RWPE2 (cell line): ENCODE data around the gene STX5.

Source experiments
- ATAC-seq: fragments of 200-7000 bp; cut with Tn5 transposase; 3 replicates; pipeline ENCODE4 v1.9.1; 2021; ENCODE audit warnings: low read depth
- DNase-seq: peaks from one replicate; pipeline ENCODE4 v3.0.0-alpha.2; 2020; ENCODE audit warnings: low spot score
- H3K27ac ChIP-seq: fragments of 450-650 bp; 2 replicates; pipeline ENCODE4 v1.5.1; 2017; ENCODE audit warnings: mild to moderate bottlenecking; ENCODE audit not compliant: poor library complexity, severe bottlenecking
- H3K27me3 ChIP-seq: fragments of 250-450 bp; sonication (Bioruptor Pico); 2 replicates; pipeline ENCODE4 v1.5.1; 2021; ENCODE audit warnings: mild to moderate bottlenecking, moderate library complexity; ENCODE audit not compliant: insufficient read depth, poor library complexity, severe bottlenecking
- H3K36me3 ChIP-seq: fragments of 250-450 bp; sonication (Bioruptor Pico); 2 replicates; pipeline ENCODE4 v1.5.1; 2020; ENCODE audit warnings: low read depth, mild to moderate bottlenecking, moderate library complexity
- H3K4me1 ChIP-seq: fragments of 250-450 bp; sonication (Bioruptor Pico); 2 replicates; pipeline ENCODE4 v1.5.1; 2021; ENCODE audit warnings: mild to moderate bottlenecking, moderate library complexity; ENCODE audit not compliant: insufficient read depth, poor library complexity, severe bottlenecking
- H3K4me3 ChIP-seq: fragments of 250-450 bp; sonication (Bioruptor Pico); 2 replicates; pipeline ENCODE4 v1.5.1; 2021; ENCODE audit warnings: mild to moderate bottlenecking, moderate library complexity; ENCODE audit not compliant: severe bottlenecking
- H3K9me3 ChIP-seq: fragments of 250-450 bp; sonication (Bioruptor Pico); 2 replicates; pipeline ENCODE4 v1.5.1; 2021; ENCODE audit warnings: mild to moderate bottlenecking, moderate library complexity; ENCODE audit not compliant: severe bottlenecking
- CTCF ChIP-seq: fragments of 450-650 bp; IDR thresholded peaks from one replicate; pipeline ENCODE4 v1.5.1; 2017; ENCODE audit warnings: mild to moderate bottlenecking, moderate library complexity; ENCODE audit not compliant: poor library complexity, severe bottlenecking

The STX5 gene

DNA sequence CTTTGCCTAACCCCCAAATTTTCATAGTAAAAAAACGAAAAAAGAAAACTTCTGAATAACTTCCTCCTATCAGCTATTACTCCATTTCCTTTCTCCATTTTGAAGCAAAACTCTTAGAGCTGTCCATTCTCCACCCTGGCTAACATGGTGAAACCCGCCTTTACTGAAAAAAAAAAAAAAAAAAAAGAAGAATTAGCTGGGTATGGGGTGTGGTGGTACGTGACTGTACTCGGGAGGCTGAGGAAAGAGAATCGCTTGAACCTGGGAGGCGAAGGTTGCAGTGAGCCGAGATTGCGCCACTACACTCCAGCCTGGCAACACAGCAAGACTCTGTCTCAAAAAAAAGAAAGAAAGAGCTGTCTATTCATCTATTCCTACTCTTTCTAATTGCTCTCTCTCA is 15.3 kb downstream of the STX5 start:
- H3K36me3 ChIP-seq: peaks cover 40% of the 10 kb centered on the region
- DNase-seq (no peak), ATAC-seq (no peak)

DNA sequence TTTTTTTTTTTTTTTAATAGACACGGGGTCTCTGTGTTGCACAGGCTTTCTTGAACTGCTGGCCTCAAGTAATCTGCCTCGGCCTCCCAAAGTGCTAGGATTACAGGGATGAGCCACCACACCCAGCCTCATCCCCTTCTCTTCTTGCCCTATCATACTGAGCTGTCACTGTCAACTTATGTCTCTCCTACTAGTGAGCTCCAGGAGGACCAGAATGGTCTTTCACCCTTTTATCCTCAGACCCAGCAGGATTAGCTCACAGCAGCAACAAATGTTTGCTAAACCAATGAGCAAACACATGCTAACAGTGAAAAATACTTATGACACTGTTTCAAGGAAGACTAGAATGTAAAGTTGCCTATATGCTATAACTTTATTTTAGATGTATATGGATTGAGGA is 20.2 kb downstream of the STX5 start:
- Histone ChIP-seq H3K36me3 (peaks cover 7% of the 10 kb centered on the region), H3K27ac (no peak overlapping the region), H3K4me3 (no peak overlapping the region), H3K27me3 (no peaks in the 10 kb centered on the region), H3K4me1 (no peaks in the 10 kb centered on the region), H3K9me3 (no peaks in the 10 kb centered on the region)
- ATAC-seq: no peak
- no peak for TF ChIP-seq CTCF
- DNase-seq: no peak

More for the DNA sequence above, 15.3 kb downstream of the STX5 start:
- H3K4me1 ChIP-seq: no peaks in the 10 kb centered on the region
- no peaks in the 10 kb centered on the region for H3K27me3 ChIP-seq
- no peak overlapping the region for H3K4me3 ChIP-seq
- no peak for TF ChIP-seq CTCF
- H3K9me3 ChIP-seq: no peaks in the 10 kb centered on the region
- no peak overlapping the region for H3K27ac ChIP-seq

DNA sequence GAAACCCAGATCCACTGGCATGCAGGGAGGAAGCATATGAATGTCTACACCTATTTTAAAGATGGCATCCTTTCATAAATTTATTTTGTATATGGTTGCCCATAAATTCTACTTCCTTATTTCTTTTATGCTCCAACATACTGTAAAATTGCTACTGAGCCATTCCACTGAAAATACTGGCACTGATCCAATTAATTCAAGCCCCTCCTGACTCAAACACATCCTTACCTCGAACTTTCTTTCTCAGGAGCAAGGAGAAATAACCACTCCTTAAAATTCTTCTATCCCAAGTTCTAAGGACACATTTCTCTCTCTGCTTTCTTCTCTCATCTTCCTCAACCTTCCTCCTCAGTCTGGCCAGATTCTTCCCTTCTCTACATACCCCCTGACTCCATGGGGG is 21.1 kb downstream of the STX5 start:
- H3K9me3 ChIP-seq: no peaks in the 10 kb centered on the region
- ATAC-seq (no peak), DNase-seq (no peak)
- no peak overlapping the region for H3K4me3 ChIP-seq
- H3K36me3 ChIP-seq: peaks cover 1% of the 10 kb centered on the region
- no peaks in the 10 kb centered on the region for H3K27me3 ChIP-seq
- H3K4me1 ChIP-seq: no peaks in the 10 kb centered on the region
- no peak for TF ChIP-seq CTCF
- H3K27ac ChIP-seq: no peak overlapping the region

- Histone ChIP-seq H3K27ac (peak overlapping the region; percentile 46), H3K36me3 (peaks cover 24% of the 10 kb centered on the region), H3K27me3 (no peaks in the 10 kb centered on the region), H3K9me3 (no peaks in the 10 kb centered on the region), H3K4me1 (peaks cover 4% of the 10 kb centered on the region), H3K4me3 (no peak overlapping the region)
- TF ChIP-seq CTCF: no peak
- DNase-seq (no peak), ATAC-seq (peak; percentile 23; the same call in 1 of the 3 replicates)
Measured at GRCh38 chr11:62806611-62807121, 25.2 kb downstream of the STX5 start.

GRCh38 chr11:62805961-62806441 is 25.9 kb downstream of the STX5 start:
- DNase-seq: no peak
- Histone ChIP-seq H3K4me3 (peak overlapping the region; percentile 79), H3K27me3 (no peaks in the 10 kb centered on the region), H3K36me3 (peaks cover 31% of the 10 kb centered on the region), H3K27ac (peak overlapping the region; percentile 46), H3K9me3 (no peaks in the 10 kb centered on the region), H3K4me1 (peaks cover 4% of the 10 kb centered on the region)
- ATAC-seq: no peak
- no peak for TF ChIP-seq CTCF
